Adrenal gland (tissue), 12 donors: ENCODE data around the gene PLA2G4D. TPM values are rescaled to one million over a fixed set of nuclear protein-coding genes. Genes with fewer than 3 reads are reported as not detected.

ENCODE experiments used
- DNase-seq, 7 donors: peaks; one replicate each; pipeline ENCODE4 v3.0.0-alpha.2; 2019 to 2020
- H3K27ac ChIP-seq, 5 donors: fragments of 200-600 bp; sonication (generic) in 4 of 5; 1 replicate in 3 of 5; 2 replicates in 2 of 5; pipeline versions ENCODE4 v1.5.1 to v1.8.0; 2016 to 2020; ENCODE audit warnings: mild to moderate bottlenecking in 1 of 5
- H3K27me3 ChIP-seq: fragments of 200-600 bp; 2 replicates; pipeline ENCODE4 v1.8.0; 2021
- H3K36me3 ChIP-seq, 2 donors: fragments of 200-600 bp; replicated peaks in 1 of 2; 1 replicate in 1 of 2; 2 replicates in 1 of 2; pipeline versions ENCODE4 v1.5.1 to v1.8.0; 2018 to 2022
- H3K4me1 ChIP-seq, 2 donors: fragments of 200-600 bp; replicated peaks in 1 of 2; 1 replicate in 1 of 2; 2 replicates in 1 of 2; pipeline versions ENCODE4 v1.5.1 to v1.8.0; 2018 to 2021
- H3K4me3 ChIP-seq, 4 donors: fragments of 200-600 bp; sonication (generic) in 3 of 4; one replicate each; pipeline ENCODE4 v1.5.1; 2016 to 2018
- H3K9me3 ChIP-seq, 3 donors: fragments of 200-600 bp; sonication (generic) in 1 of 3; replicated peaks in 1 of 3; 1 replicate in 2 of 3; 2 replicates in 1 of 3; pipeline versions ENCODE4 v1.5.1 to v1.8.0; 2016 to 2021
- POLR2A ChIP-seq, 2 donors: fragments of 450-650 bp; IDR thresholded peaks; one replicate each; pipeline ENCODE4 v1.6.1; 2017; ENCODE audit warnings: antibody characterized with exemption in 2 of 2, mild to moderate bottlenecking in 2 of 2, moderate library complexity in 1 of 2
- WGBS, 4 donors: extraction: QIAGEN DNeasy Blood & Tissue Kit in 2 of 4; methylation state at CpG; one replicate each; pipeline versions ENCODE4 v1.1.5 to v1.1.7; 2013 to 2017; 5-methylcytosine and 5-hydroxymethylcytosine counted together
- intact Hi-C, 2 donors: fragments of 100-400 bp; cut with DNase I; formaldehyde crosslinking; loops; one replicate each; pipeline versions ENCODE4 v1.14.1 to v1.15.0; 2022 to 2023
- polyA plus RNA-seq, 3 donors: library from polyadenylated mRNA; stranded (reverse); fragments of 200-250 nt in 2 of 3; fragments of 350-450 nt in 1 of 3; fragmentation: Illumina TruSeq in 1 of 3; extraction: RNeasy Lipid Tissue Mini Kit (QIAGEN cat#74804) in 1 of 3; gene quantifications; one replicate each; pipeline ENCODE4 v1.2.3, GENCODE V29; 2013 to 2014
- total RNA-seq, 9 donors: library from RNA; depleted of rRNA in 4 of 9; stranded (reverse); fragments of >200 nt in 4 of 9; fragments of 120-200 nt in 1 of 9; fragmentation: NEBNext Ultra II Directional in 1 of 9; extraction: Animal tissue kit (Norgen Biotek cat#: 25700) in 1 of 9; gene quantifications; one replicate each; pipeline versions ENCODE4 v1.1.0 to v1.2.4, GENCODE V29; 2013 to 2023
- TF ChIP-seq, protein P1 (sequence below), 6 experiments: fragments of 450-650 bp in 4 of 6; fragments of 200-600 bp in 2 of 6; sonication (generic) in 1 of 6; IDR thresholded peaks; 1 replicate in 5 of 6; 2 replicates in 1 of 6; pipeline versions ENCODE4 v1.5.1 to v1.8.0; 2016 to 2021; ENCODE audit warnings: antibody characterized with exemption in 6 of 6, mild to moderate bottlenecking in 2 of 6, moderate library complexity in 1 of 6
- donor health status: healthy with polysubstance abuse.
- donor health status: Bipolar disorder and iron deficiency.
- donor health status: DM: yes; HTN: yes; CAD: no.
- donor health status: DM: no; HTN: no; CAD: no.
- donor health status: DM: no; HTN: no; CAD: no.
- donor health status: DM: yes; HTN: yes; CAD: no.

PLA2G4D gene
- total and polyA plus RNA-seq, 12 donors: 0.07 to 1.2 (median 0.23) TPM; not detected in 2

DNA sequence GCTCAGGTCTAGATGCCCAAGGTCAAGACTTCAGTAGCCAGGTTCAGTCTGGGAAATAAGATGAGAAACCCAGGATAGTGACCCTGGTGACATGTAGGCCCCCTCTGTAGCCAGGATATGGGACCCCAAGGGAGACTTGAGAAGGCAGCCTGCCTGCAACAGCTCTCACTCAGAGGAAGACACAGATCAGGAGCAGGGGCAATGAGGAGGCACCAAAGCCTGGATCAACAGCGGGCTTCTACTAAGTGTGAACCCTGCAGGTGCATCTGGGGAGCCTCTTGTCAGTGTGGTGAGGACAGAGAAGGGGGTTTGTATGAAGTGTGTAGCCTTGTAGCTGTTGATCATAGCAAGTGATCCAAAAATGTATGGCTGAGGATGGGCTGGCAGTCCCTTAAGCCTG, 36.6 kb upstream of the PLA2G4D start:
- Histone ChIP-seq H3K36me3 (no peaks in the 10 kb centered on the region), H3K4me3 (no peak overlapping the region), H3K4me1 (no peaks in the 10 kb centered on the region), H3K27ac (no peak overlapping the region), H3K27me3 (peaks cover 13% of the 10 kb centered on the region), H3K9me3 (no peaks in the 10 kb centered on the region)
- intact Hi-C loops: no loop called here
- WGBS, 4 donors: 92 to 100% (median 98%) methylated on average over 1 of the region's 1 CpG
- DNase-seq: peak in 1 of 7 donors; percentile 7
- TF ChIP-seq, protein P1, sequence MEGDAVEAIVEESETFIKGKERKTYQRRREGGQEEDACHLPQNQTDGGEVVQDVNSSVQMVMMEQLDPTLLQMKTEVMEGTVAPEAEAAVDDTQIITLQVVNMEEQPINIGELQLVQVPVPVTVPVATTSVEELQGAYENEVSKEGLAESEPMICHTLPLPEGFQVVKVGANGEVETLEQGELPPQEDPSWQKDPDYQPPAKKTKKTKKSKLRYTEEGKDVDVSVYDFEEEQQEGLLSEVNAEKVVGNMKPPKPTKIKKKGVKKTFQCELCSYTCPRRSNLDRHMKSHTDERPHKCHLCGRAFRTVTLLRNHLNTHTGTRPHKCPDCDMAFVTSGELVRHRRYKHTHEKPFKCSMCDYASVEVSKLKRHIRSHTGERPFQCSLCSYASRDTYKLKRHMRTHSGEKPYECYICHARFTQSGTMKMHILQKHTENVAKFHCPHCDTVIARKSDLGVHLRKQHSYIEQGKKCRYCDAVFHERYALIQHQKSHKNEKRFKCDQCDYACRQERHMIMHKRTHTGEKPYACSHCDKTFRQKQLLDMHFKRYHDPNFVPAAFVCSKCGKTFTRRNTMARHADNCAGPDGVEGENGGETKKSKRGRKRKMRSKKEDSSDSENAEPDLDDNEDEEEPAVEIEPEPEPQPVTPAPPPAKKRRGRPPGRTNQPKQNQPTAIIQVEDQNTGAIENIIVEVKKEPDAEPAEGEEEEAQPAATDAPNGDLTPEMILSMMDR (IDR thresholded peaks at IDR 0.05): no peak
- TF ChIP-seq POLR2A (IDR thresholded peaks at IDR 0.05): no peak

DNA sequence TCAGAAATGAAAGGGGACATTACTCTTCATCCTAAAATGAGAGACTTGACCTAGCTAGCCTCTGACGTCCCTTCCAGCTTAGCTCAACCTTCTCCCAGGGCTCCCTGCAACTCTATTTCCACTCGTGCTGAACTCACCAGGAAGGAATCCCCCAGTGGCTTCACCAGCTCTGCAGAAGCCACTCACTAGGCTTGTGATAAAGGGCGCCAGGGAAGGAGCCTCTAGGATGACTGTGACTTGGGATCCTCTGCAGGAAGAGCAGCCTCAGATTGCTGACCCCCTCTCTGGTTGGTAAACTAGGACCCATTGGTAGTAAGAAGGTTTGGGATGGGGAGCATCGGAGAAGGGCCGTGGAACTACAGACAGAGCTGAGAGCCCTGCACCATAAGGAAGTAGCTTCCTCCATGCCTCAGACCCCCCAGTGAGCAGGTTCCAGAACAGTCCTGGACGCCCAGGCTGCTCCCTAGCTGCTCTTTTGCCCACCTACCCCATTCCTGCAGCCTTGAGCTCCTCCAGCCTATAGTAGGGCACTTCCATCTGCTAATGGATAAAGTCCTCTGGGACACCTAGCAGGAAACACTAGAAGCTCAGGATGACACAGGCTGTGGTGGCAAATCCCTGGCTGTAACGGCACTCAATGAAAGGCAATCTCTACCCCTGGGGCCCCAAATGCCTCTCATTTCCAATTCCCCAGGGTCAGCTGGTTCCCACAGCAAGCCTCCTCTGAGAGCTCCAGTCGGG, 36.1 kb upstream of the PLA2G4D start:
- Histone ChIP-seq H3K4me1 (no peaks in the 10 kb centered on the region), H3K36me3 (no peaks in the 10 kb centered on the region), H3K9me3 (no peaks in the 10 kb centered on the region), H3K27ac (no peak overlapping the region), H3K4me3 (no peak overlapping the region), H3K27me3 (peaks cover 13% of the 10 kb centered on the region)
- 62 to 71% (median 69%) methylated on average over 6 to 8 of the region's 8 CpGs for WGBS, 4 donors
- DNase-seq: peak in 1 of 7 donors; percentile 21
- TF ChIP-seq, protein P1 (IDR thresholded peaks at IDR 0.05): no peak
- TF ChIP-seq POLR2A (IDR thresholded peaks at IDR 0.05): no peak
- intact Hi-C loops: no loop called here

DNA sequence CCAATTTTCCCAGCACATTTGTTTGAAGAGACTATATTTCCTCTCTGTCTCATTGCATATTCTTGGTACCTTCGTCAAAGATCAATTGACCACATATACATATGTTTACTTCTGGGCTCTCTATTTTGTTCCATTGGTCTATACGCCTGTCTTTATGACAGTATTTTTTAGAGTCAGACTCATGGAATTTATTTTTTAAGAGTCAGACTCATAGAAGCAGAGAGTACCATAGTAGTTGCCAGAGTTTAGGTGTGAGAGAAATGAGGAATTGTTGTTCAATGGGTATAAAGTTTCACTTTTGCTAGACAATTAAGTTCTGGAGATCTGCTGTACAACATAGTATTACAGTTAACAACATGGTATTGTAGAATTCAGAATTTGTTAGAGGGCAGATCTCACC, 35.0 kb upstream of the PLA2G4D start:
- no peak for DNase-seq
- WGBS, 4 donors: 70 to 89% (median 78%) methylated on average over 2 of the region's 2 CpGs
- no peaks in the 10 kb centered on the region for H3K36me3 ChIP-seq
- peaks cover 13% of the 10 kb centered on the region for H3K27me3 ChIP-seq
- intact Hi-C loops: no loop called here
- H3K27ac ChIP-seq: no peak overlapping the region
- H3K9me3 ChIP-seq: no peaks in the 10 kb centered on the region
- TF ChIP-seq POLR2A (IDR thresholded peaks at IDR 0.05): no peak
- no peaks in the 10 kb centered on the region for H3K4me1 ChIP-seq
- no peak overlapping the region for H3K4me3 ChIP-seq

DNA sequence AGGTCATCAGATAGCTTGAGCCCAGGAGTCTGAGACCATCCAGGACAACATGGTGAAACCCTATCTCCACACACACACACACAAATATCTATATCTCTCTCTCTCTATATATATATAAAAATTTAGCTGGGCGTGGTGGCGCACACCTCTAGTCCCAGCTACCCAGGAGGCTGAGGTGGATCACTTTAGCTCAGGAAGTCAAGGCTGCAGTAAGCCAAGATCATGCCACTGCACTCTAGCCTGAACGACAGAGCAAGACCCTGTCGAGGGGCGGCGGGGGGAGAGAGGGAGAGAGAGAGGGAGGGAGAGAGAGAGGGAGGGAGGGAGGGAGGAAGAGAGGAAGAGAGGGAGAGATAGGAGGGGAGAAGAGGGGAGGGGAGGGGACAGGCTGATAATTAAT, 34.1 kb upstream of the PLA2G4D start:
- Histone ChIP-seq H3K4me1 (no peaks in the 10 kb centered on the region), H3K36me3 (no peaks in the 10 kb centered on the region), H3K4me3 (no peak overlapping the region), H3K9me3 (no peaks in the 10 kb centered on the region), H3K27ac (no peak overlapping the region), H3K27me3 (peaks cover 13% of the 10 kb centered on the region)
- WGBS, 4 donors: 59 to 68% (median 67%) methylated on average over 5 to 6 of the region's 6 CpGs
- intact Hi-C loops: no loop called here
- peak in 1 of 7 donors; percentile 11 for DNase-seq
- TF ChIP-seq, protein P1 (IDR thresholded peaks at IDR 0.05): no peak

DNA sequence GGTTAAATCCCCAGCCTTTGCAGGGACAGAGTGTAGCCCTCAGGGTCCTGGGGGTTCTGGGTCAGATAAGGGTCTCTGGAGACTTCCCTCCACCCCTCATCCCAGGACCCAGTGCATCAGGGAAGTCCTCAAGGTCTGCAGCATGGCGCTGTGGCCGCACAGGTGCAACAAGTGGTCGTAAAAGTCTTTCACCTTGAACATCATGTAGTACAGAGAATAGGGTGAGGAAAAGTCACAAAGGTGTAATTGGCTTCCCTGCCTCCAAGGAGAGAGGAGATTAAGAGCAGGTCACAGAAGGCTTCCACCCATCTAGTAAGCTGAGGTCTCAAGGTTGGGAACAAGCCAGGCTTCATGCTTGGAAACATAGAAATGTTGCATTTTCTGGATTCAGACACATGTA, 29.2 kb upstream of the PLA2G4D start:
- no peaks in the 10 kb centered on the region for H3K4me1 ChIP-seq
- intact Hi-C loops: no loop called here
- WGBS, 4 donors: 83 to 88% (median 87%) methylated on average over 3 of the region's 3 CpGs

More for the DNA sequence above, 29.2 kb upstream of the PLA2G4D start:
- H3K27ac ChIP-seq: no peak overlapping the region
- no peak overlapping the region for H3K4me3 ChIP-seq
- TF ChIP-seq POLR2A (IDR thresholded peaks at IDR 0.05): no peak
- TF ChIP-seq, protein P1 (IDR thresholded peaks at IDR 0.05): no peak
- H3K9me3 ChIP-seq: no peaks in the 10 kb centered on the region
- DNase-seq: no peak
- no peaks in the 10 kb centered on the region for H3K27me3 ChIP-seq
- H3K36me3 ChIP-seq: no peaks in the 10 kb centered on the region
